ENCODE data around the gene OR6B1. TPM values are rescaled to one million over a fixed set of nuclear protein-coding genes. Genes with fewer than 3 reads are reported as not detected.

OR6B1 gene
- total RNA-seq, 1 experiment from 2014 or later = not detected

- DNase-seq (ENCODE audit: unreplicated experiment) = peak; percentile 54
- ChIA-PET POLR2A (no interaction called here), CTCF (interaction anchor here (0.7 to 1.2 kb wide), 2 partner anchors 34 to 126 kb away, joined by 3 read pairs; no protein-coding TSS in a partner anchor)
- no peaks in the 10 kb centered on the region for H3K27me3 Mint-ChIP-seq (ENCODE audit: insufficient read depth, unreplicated experiment)
- BruUV-seq (replicated peaks) = no TSS peak
- intact Hi-C loops (cut with micrococcal nuclease) = loop anchor here (2.0 kb wide), 1 partner anchor 119 kb away; no protein-coding TSS in a partner anchor
- H3K4me3 Mint-ChIP-seq (ENCODE audit: unreplicated experiment) = no peak overlapping the region
- no peak overlapping the region for H3K27ac Mint-ChIP-seq (ENCODE audit: low read depth, unreplicated experiment)
- no peaks in the 10 kb centered on the region for H3K36me3 Mint-ChIP-seq (ENCODE audit: insufficient read depth, unreplicated experiment)
- no peaks in the 10 kb centered on the region for H3K9me3 Mint-ChIP-seq (ENCODE audit: unreplicated experiment)
- TF ChIP-seq, protein P1, sequence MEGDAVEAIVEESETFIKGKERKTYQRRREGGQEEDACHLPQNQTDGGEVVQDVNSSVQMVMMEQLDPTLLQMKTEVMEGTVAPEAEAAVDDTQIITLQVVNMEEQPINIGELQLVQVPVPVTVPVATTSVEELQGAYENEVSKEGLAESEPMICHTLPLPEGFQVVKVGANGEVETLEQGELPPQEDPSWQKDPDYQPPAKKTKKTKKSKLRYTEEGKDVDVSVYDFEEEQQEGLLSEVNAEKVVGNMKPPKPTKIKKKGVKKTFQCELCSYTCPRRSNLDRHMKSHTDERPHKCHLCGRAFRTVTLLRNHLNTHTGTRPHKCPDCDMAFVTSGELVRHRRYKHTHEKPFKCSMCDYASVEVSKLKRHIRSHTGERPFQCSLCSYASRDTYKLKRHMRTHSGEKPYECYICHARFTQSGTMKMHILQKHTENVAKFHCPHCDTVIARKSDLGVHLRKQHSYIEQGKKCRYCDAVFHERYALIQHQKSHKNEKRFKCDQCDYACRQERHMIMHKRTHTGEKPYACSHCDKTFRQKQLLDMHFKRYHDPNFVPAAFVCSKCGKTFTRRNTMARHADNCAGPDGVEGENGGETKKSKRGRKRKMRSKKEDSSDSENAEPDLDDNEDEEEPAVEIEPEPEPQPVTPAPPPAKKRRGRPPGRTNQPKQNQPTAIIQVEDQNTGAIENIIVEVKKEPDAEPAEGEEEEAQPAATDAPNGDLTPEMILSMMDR (IDR thresholded peaks at IDR 0.05; ENCODE audit: unreplicated experiment) = no peak
- H3K4me1 Mint-ChIP-seq (ENCODE audit: insufficient read depth, unreplicated experiment) = no peaks in the 10 kb centered on the region
Measured at GRCh38 chr7:144019457-144019856, 19.3 kb downstream of the OR6B1 start.

- intact Hi-C loops (cut with micrococcal nuclease) = loop anchor here (10.0 kb wide), 1 partner anchor 46 kb away; no protein-coding TSS in a partner anchor
- H3K9me3 Mint-ChIP-seq (ENCODE audit: unreplicated experiment) = no peaks in the 10 kb centered on the region
- TF ChIP-seq, protein P1 (IDR thresholded peaks at IDR 0.05; ENCODE audit: unreplicated experiment) = no peak
- H3K4me3 Mint-ChIP-seq (ENCODE audit: unreplicated experiment) = no peak overlapping the region
- CTCF ChIA-PET = interaction anchor here (0.5 to 0.9 kb wide), 3 partner anchors 13 to 44 kb away, joined by 3 read pairs; no protein-coding TSS in a partner anchor
- no TSS peak for BruUV-seq (replicated peaks)
- DNase-seq (ENCODE audit: unreplicated experiment) = no peak
- no peak overlapping the region for H3K27ac Mint-ChIP-seq (ENCODE audit: low read depth, unreplicated experiment)
- no peaks in the 10 kb centered on the region for H3K27me3 Mint-ChIP-seq (ENCODE audit: insufficient read depth, unreplicated experiment)
- H3K36me3 Mint-ChIP-seq (ENCODE audit: insufficient read depth, unreplicated experiment) = no peaks in the 10 kb centered on the region
- H3K4me1 Mint-ChIP-seq (ENCODE audit: insufficient read depth, unreplicated experiment) = no peaks in the 10 kb centered on the region
- POLR2A ChIA-PET = interaction anchor here (1.2 kb wide), 1 partner anchor 118 kb away, joined by 3 read pairs; the partner anchor contains the start of gene TCAF1
Measured at GRCh38 chr7:144020340-144020739, 20.2 kb downstream of the OR6B1 start.

GRCh38 chr7:144022169-144022568 is 22.0 kb downstream of the OR6B1 start:
- intact Hi-C loops (cut with micrococcal nuclease) = loop anchor here (10.0 kb wide), 1 partner anchor 47 kb away; no protein-coding TSS in a partner anchor
- Mint-ChIP-seq H3K4me1 (ENCODE audit: insufficient read depth, unreplicated experiment) (no peaks in the 10 kb centered on the region), H3K4me3 (ENCODE audit: unreplicated experiment) (no peak overlapping the region), H3K27me3 (ENCODE audit: insufficient read depth, unreplicated experiment) (no peaks in the 10 kb centered on the region), H3K9me3 (ENCODE audit: unreplicated experiment) (no peaks in the 10 kb centered on the region), H3K27ac (ENCODE audit: low read depth, unreplicated experiment) (no peak overlapping the region), H3K36me3 (ENCODE audit: insufficient read depth, unreplicated experiment) (no peaks in the 10 kb centered on the region)
- no peak for DNase-seq (ENCODE audit: unreplicated experiment)
- TF ChIP-seq, protein P1 (IDR thresholded peaks at IDR 0.05; ENCODE audit: unreplicated experiment) = no peak
- POLR2A ChIA-PET = interaction anchor here (0.6 kb wide), 1 partner anchor 371 kb away, joined by 3 read pairs; no protein-coding TSS in a partner anchor
- CTCF ChIA-PET = interaction anchor here (0.9 to 1.0 kb wide), 2 partner anchors 11 to 121 kb away, joined by 3 to 5 read pairs; partner anchors contain the start of gene TCAF1
- no TSS peak for BruUV-seq (replicated peaks)

DNA sequence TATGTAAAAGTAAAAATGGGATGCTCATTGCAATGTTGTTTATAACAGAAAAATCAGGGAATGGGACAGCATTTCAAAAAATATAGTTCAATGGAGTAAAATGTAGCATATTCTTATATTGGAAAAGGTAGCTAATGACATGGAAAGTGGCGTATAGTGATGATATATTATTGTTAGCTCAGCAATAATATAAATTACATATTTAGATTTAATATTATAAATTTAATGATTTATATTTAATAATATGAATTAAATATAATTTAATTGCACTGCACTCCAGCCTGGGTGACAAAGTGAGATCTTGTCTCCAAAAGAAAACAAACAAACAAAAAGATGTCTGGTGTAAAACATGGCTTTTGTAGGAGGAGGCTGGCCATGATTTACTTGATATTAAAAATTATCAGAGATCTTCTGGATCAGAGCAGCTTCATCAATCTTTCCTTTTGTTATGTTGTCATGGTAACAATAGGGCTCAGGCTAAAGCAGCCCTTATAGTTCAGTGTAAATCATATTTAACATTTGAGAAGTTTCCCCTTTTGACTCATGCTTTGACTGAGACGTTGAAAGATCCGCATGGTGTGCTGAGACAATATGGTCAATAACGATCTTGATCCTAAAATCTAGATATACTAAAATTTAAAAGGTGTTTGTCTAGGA is 23.2 kb downstream of the OR6B1 start:
- TF ChIP-seq, protein P1 (IDR thresholded peaks at IDR 0.05; ENCODE audit: unreplicated experiment) = no peak
- no peaks in the 10 kb centered on the region for H3K9me3 Mint-ChIP-seq (ENCODE audit: unreplicated experiment)
- H3K4me1 Mint-ChIP-seq (ENCODE audit: insufficient read depth, unreplicated experiment) = no peaks in the 10 kb centered on the region
- BruUV-seq (replicated peaks) = no TSS peak
- H3K27me3 Mint-ChIP-seq (ENCODE audit: insufficient read depth, unreplicated experiment) = no peaks in the 10 kb centered on the region
- ChIA-PET POLR2A (no interaction called here), CTCF (interaction anchor here (0.6 to 0.9 kb wide), 2 partner anchors 122 to 1014 kb away, joined by 3 read pairs; partner anchors contain the start of gene TCAF1)
- H3K4me3 Mint-ChIP-seq (ENCODE audit: unreplicated experiment) = no peak overlapping the region
- intact Hi-C loops (cut with micrococcal nuclease) = loop anchor here (10.0 kb wide), 1 partner anchor 48 kb away; no protein-coding TSS in a partner anchor
- no peak for DNase-seq (ENCODE audit: unreplicated experiment)
- H3K36me3 Mint-ChIP-seq (ENCODE audit: insufficient read depth, unreplicated experiment) = no peaks in the 10 kb centered on the region
- no peak overlapping the region for H3K27ac Mint-ChIP-seq (ENCODE audit: low read depth, unreplicated experiment)
